ENCODE measurements around the gene DYRK2.
A peak's percentile ranks its signal among the peaks of the same experiment; 100 is the strongest.

Gene DYRK2

DNA sequence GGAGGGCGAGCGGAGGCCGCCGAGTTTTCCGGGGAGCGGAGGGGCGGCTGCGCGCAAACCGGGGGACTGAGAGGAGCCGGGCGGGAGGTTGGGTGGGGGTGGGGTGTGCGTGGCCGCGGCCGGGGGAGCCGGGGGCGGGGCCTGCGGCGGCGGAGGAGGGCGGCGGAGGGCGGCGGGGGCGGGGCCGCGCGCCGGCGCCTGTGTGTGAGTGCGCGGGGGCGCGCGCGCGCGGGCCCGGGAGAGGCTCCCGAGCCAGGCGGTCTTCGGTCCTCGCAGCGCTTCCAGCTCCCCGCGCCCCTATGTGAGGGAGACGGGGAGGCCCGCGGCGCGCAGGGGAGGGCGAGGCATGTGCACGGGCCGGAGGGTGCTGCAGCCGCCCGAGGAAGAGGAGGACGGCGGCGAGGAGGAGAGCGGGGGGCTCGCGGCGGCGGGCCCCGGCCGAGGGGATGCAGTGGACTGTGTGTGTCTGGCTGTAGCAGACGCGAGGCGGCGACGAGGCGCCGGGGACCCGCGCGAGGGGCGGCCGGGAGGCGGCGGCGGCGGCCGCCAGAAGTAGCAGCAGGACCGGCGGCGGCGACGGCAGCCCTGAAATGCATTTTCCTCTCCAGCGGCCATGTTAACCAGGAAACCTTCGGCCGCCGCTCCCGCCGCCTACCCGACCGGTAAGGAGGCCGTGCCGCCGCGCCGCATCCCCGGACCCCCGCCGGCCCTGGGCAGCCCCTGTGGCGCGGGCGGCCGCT is at the start of gene DYRK2:
TSS of gene DYRK2 (plus strand) at position 225 of the 740 bp plus-strand sequence. CDS start at position 614, 389 bp downstream.
- DNase-seq: peak; percentile 78

GRCh38 chr12:67599691-67600090 is 48.9 kb upstream of the DYRK2 start:
- DNase-seq: no peak

DNA sequence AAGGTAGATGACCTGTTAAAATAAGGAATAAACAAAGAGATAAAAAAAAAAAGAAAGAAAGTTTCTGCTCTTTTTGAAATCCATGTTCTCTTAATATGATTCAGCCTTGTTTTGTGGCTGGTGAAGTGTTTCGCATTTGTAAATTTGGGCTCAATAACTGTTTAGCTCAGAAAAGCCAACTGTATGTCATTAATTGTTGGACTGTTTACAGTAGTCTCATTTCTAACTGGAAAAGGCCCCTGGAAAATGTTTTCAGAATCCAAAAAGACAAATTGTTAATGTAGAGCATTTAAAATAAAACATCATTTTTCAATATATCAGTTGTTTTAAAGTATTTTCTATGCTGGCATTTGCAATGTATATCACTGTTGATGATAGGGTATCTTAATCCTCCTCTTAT is 47.4 kb upstream of the DYRK2 start:
- no peak for DNase-seq

DNA sequence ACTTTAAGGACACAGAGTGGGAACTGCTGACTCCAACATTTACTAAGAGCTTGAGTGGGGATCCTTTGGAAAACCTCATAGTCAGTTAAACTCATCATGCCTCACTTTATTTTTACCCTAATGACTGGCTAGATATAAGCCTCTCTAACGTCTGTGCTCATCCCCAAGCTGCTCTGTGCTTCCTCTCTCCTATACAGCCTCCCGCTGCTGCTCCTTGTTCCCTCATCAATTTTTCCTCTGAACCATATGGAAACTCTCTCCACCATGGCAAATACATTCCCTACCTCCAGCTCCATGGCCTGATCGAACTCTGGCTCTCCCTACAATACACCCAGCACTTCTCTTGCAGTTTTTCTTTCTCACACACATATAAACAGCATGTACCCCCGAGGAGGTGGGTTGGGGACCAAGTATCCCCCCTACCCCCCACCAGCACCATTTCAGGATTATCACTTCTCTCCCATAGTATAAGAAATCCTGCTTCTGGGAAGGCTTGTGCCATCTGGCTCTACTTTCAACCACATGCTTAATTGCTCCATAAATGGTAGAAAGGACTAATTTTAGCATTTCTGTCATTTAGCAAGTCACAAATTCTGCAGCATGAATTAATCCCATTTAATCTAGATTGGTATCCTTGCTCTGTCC is 39.2 kb upstream of the DYRK2 start:
- no peak for DNase-seq

- no peak for DNase-seq
Measured at GRCh38 chr12:67613040-67613439, 35.5 kb upstream of the DYRK2 start.

- no peak for DNase-seq
Measured at GRCh38 chr12:67617629-67618028, 30.9 kb upstream of the DYRK2 start.

GRCh38 chr12:67618303-67618702 is 30.2 kb upstream of the DYRK2 start:
- DNase-seq: no peak

GRCh38 chr12:67621112-67621511 is 27.4 kb upstream of the DYRK2 start:
- DNase-seq: no peak

- DNase-seq: no peak
Measured at GRCh38 chr12:67621926-67622325, 26.6 kb upstream of the DYRK2 start.

DNA sequence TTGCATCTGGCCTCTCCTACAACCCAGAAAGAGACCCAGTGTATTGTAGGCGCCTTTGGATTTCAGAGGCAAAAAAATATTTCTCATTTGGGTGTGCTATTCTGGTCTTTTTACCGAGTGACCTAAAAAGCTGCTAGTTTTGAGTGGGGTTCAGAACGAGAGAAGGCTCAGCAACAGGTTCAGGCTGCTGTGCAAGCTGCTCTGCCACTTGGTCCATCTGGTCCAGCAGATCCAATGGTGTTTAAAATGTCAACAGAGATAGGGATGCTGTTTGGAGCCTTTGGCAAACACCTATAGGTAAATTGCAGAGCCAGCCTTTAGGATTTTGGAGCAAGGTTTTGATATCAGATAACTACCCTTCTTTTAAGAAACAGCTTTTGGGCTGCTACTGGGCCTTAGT is 25.3 kb upstream of the DYRK2 start:
- no peak for DNase-seq

- DNase-seq: no peak
Measured at GRCh38 chr12:67624355-67624754, 24.2 kb upstream of the DYRK2 start.

- DNase-seq: no peak
Measured at GRCh38 chr12:67625004-67625403, 23.5 kb upstream of the DYRK2 start.

- DNase-seq: no peak
Measured at GRCh38 chr12:67626156-67626555, 22.4 kb upstream of the DYRK2 start.

- no peak for DNase-seq
Measured at GRCh38 chr12:67630373-67631088, 18.0 kb upstream of the DYRK2 start.

GRCh38 chr12:67632005-67632404 is 16.5 kb upstream of the DYRK2 start:
- DNase-seq: no peak

DNA sequence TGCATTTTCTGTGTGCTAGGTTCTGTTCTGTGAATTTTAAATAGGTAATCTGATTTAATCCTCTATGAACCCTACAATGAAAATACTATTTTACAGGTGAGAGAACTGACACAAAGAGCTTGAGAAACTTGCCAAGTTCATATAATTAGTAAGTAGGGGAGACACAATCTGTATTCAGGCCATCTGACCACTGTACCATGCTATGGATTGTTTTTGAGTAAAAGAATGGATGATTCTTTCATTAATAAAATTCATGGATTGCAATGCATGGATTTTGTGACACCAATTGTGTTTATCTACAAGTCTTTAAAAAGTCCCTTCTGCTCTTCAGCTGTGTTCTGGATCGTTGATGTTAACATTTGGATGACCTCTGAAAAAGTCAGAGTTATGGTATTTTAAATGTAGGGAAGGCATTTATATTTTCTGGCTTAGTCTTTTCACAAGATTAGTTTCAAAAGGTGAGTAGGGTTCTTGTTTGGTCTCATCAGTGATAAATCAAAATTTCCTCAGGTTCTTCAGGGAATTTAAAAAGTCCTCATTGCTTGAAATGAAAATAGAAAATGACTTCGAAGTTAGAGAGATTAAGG is 15.4 kb upstream of the DYRK2 start:
- no peak for DNase-seq

DNA sequence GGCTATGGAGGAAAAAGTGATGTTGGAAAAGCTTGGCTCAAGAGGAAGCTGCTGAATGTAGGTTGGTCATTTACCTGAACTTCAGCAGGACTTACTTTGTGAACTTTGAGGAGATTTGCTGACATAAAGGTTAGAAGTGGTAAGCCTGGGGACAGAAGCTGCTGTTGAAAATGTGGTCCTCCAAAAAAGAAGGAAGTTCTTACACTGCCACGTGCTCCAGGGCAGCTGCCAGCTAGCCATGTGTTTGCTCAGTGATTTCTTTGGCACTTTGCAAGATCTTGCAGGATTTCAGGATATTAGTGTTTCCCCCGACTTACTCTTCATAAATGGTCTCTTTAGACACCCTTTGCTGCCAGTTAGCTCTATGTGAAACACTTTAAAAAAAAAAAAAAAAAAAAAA is 14.8 kb upstream of the DYRK2 start:
- no peak for DNase-seq

GRCh38 chr12:67634303-67634761 is 14.2 kb upstream of the DYRK2 start:
- peak; percentile 36 for DNase-seq

DNA sequence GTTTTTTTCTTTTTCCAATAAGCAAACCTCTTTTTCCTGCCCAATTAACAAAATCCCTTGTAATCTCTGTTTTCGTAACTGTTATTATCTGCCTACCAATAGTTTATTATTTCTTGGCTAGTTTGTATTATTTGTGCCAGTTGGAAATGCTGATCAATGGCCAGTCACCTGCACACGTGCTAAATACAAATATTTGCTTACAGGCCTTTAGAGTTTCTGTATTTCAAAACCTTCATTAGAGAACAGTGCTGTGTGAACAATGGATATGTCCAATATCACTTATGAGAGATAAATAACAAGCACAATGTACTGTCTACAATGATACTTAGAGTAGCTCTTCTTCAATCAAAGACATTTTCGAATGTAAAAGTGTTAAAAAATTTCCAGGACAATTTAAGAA is 10.8 kb upstream of the DYRK2 start:
- no peak for DNase-seq

- DNase-seq: no peak
Measured at GRCh38 chr12:67638694-67639093, 9.9 kb upstream of the DYRK2 start.

GRCh38 chr12:67640863-67641262 is 7.7 kb upstream of the DYRK2 start:
- no peak for DNase-seq

GRCh38 chr12:67645126-67645525 is 3.4 kb upstream of the DYRK2 start:
- DNase-seq: no peak

DNA sequence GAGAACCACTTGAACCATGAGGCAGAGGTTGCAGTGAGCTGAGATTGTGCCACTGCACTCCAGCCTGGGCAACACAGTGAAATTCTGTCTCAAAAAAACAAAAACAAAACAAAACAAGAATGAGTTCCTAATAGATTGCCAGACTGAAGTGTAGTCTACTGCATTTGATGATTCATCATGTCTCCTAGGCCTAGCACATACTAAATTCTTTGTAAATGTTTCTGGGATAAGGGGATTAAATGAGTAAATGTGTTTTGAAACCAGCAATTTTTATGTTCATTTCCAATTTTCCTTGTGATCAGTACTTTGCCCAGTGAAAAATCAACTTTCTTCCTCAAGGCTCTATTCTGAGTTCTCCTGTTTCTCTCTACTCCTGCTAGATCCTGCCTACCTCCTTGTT is 2.9 kb upstream of the DYRK2 start:
- peak; percentile 71 for DNase-seq

GRCh38 chr12:67646775-67647174 is 1.8 kb upstream of the DYRK2 start:
- no peak for DNase-seq
